SIG-M5 treated with dmso at 0.1 percent for 504 hours (cell line): ENCODE data around the gene CXCL9.
A peak's percentile ranks its signal among the peaks of the same experiment; 100 is the strongest.
"Not testable (repeated sequence)": the region's sequence is repeated elsewhere in the genome, so short reads cannot be mapped to it uniquely, and the experiment has no call there.

Experiments
- DNase-seq: peaks from one replicate; lab custom pipeline; 2025; ENCODE audit not compliant: unreplicated experiment; lab: John Stamatoyannopoulos, UW

The CXCL9 gene

GRCh38 chr4:76012388-76012801 is 5.1 kb upstream of the CXCL9 start:
- no peak for DNase-seq

GRCh38 chr4:76011700-76012387 is 4.5 kb upstream of the CXCL9 start:
- peak; percentile 61 for DNase-seq

- no peak for DNase-seq
These were observed 3.8 kb upstream of the CXCL9 start for GRCh38 chr4:76011018-76011670.

GRCh38 chr4:76010576-76010975 is 3.3 kb upstream of the CXCL9 start:
- no peak for DNase-seq

- DNase-seq: no peak
These were observed 2.0 kb upstream of the CXCL9 start for GRCh38 chr4:76009311-76009710.

- no peak for DNase-seq
These were observed 3.7 kb downstream of the CXCL9 start for GRCh38 chr4:76003620-76004019.

GRCh38 chr4:76003035-76003434 is 4.3 kb downstream of the CXCL9 start:
- peak; percentile 78 for DNase-seq

GRCh38 chr4:76002176-76002575 is 5.1 kb downstream of the CXCL9 start:
- DNase-seq: peak; percentile 62

GRCh38 chr4:76001700-76002099 is 5.6 kb downstream of the CXCL9 start:
- peak; percentile 32 for DNase-seq

- no peak for DNase-seq
These were observed 7.0 kb downstream of the CXCL9 start for GRCh38 chr4:76000279-76000678.

GRCh38 chr4:75998525-75999147 is 8.7 kb downstream of the CXCL9 start:
- not testable (repeated sequence) for DNase-seq

GRCh38 chr4:75997946-75998345 is 9.4 kb downstream of the CXCL9 start:
- no peak for DNase-seq

- no peak for DNase-seq
These were observed 10.2 kb downstream of the CXCL9 start for GRCh38 chr4:75997081-75997480.

GRCh38 chr4:75995727-75996126 is 11.6 kb downstream of the CXCL9 start:
- peak; percentile 69 for DNase-seq

GRCh38 chr4:75992462-75992861 is 14.8 kb downstream of the CXCL9 start:
- no peak for DNase-seq

- DNase-seq: no peak
These were observed 17.3 kb downstream of the CXCL9 start for GRCh38 chr4:75989846-75990528.

GRCh38 chr4:75985116-75985515 is 22.2 kb downstream of the CXCL9 start:
- DNase-seq: no peak

- DNase-seq: no peak
These were observed 26.7 kb downstream of the CXCL9 start for GRCh38 chr4:75980576-75980975.

GRCh38 chr4:75976177-75976576 is 31.1 kb downstream of the CXCL9 start:
- no peak for DNase-seq

- DNase-seq: no peak
These were observed 33.5 kb downstream of the CXCL9 start for GRCh38 chr4:75973766-75974165.

- no peak for DNase-seq
These were observed 39.2 kb downstream of the CXCL9 start for GRCh38 chr4:75968084-75968483.

- no peak for DNase-seq
These were observed 43.8 kb downstream of the CXCL9 start for GRCh38 chr4:75963558-75963957.
